GM19395 (cell line): ENCODE data around the gene CAMK2D.

Experiments
- ATAC-seq: cut with Tn5 transposase; IDR thresholded peaks from one replicate; pipeline ENCODE4 v1.9.1; 2021; ENCODE audit warnings: mild to moderate bottlenecking, moderate library complexity; ENCODE audit not compliant: unreplicated experiment

CAMK2D gene

GRCh38 chr4:113407409-113407808 lies 354.1 kb downstream of the CAMK2D start:
- ATAC-seq, result no peak

- no peak for ATAC-seq
Observed at GRCh38 chr4:113406723-113407016, 354.9 kb downstream of the CAMK2D start.

GRCh38 chr4:113405874-113406722 lies 355.4 kb downstream of the CAMK2D start:
- no peak for ATAC-seq

GRCh38 chr4:113404841-113405240 lies 356.7 kb downstream of the CAMK2D start:
- ATAC-seq, result no peak

GRCh38 chr4:113404167-113404571 lies 357.4 kb downstream of the CAMK2D start:
- ATAC-seq, result no peak
